ENCODE data around the gene DNAJA3.

DNAJA3 gene

DNA sequence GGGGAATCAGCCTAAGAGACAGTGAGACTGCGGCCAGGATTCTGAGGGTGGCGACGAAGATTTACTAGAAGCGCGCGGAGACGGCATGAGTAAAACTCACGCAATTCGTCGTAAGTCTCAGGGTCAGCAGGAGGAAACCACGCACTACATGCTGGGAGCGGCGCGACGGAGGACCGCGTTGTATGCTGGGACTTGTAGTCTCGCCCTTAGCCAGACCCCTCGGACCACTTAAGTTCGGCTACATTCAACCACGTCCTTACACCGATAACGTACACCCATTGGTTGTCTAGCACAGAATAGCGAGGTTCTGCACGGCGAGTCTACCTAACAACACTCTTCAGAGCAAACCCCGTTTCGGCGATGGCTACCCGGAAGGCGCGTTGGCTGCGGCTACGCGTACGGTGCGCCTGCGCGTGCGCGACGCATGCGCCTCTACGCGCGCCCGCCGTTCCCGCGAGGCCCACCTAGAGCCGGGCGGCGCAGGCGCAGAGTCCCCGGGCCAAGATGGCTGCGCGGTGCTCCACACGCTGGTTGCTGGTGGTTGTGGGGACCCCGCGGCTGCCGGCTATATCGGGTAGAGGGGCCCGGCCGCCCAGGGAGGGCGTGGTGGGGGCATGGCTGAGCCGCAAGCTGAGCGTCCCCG is at the start of gene DNAJA3:
DNAJA3 (plus strand) TSS at position 491 of the 643 bp plus-strand sequence; CDS start at position 505, 14 bp downstream.
- ChIA-PET CTCF (no interaction called here), POLR2A (ENCODE audit: low non-redundant PET) (interaction anchor here (0.7 kb wide), 1 partner anchor 160 kb away, joined by 5 read pairs; no protein-coding TSS in a partner anchor)
- TF ChIP-seq, protein P1, sequence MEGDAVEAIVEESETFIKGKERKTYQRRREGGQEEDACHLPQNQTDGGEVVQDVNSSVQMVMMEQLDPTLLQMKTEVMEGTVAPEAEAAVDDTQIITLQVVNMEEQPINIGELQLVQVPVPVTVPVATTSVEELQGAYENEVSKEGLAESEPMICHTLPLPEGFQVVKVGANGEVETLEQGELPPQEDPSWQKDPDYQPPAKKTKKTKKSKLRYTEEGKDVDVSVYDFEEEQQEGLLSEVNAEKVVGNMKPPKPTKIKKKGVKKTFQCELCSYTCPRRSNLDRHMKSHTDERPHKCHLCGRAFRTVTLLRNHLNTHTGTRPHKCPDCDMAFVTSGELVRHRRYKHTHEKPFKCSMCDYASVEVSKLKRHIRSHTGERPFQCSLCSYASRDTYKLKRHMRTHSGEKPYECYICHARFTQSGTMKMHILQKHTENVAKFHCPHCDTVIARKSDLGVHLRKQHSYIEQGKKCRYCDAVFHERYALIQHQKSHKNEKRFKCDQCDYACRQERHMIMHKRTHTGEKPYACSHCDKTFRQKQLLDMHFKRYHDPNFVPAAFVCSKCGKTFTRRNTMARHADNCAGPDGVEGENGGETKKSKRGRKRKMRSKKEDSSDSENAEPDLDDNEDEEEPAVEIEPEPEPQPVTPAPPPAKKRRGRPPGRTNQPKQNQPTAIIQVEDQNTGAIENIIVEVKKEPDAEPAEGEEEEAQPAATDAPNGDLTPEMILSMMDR (conservative IDR thresholded peaks at IDR 0.05; ENCODE audit: low read depth): no peak

DNA sequence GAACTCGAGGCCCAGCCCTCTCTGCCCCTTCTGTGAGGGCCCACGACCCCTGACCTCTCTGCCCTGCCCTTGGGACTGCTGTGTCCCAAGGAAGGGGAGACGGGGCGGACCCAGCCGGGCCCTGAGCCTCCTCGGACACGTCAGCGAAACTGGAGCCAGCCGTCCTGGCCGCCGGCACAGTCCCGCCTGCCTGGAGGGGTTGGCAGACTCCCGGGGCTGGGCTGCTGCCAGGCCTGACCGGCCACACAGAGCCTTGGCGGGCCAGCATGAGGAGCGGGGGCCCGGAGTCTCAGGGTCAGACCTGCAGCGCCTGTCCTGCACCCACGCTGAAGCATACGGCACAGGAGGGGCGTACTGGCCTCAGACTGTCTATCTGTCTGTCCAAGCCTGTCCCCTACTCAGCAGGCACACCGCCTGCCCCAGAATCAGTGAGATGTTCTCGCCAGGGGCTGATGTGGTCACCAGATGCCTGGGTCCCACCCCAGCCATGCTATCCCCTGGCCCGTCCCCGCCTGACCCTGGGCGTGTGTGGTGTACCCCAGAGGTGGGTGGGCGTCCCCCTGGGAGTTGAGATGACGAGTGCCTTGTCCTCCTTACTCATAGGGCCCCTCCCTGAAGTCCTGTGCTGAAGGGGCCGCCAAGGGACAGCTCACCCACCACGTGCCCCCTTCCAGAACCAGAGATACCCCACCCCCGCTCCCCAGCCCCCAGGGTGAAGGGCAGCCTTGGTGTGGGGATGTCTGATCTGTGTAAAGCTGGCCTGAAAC is 49.4 kb upstream of the DNAJA3 start:
- CTCF ChIA-PET: interaction anchor here (0.7 to 4.8 kb wide), 3 partner anchors 9 to 86 kb away, joined by 3 to 31 read pairs (median 3); no protein-coding TSS in a partner anchor
- DNase-seq (ENCODE audit: low spot score): no peak

More for the DNA sequence above, at the start of gene DNAJA3:
- H3K27ac ChIP-seq: peak within 1 kb of the TSS; percentile 95
- DNase-seq (ENCODE audit: low spot score): peak; percentile 95

DNA sequence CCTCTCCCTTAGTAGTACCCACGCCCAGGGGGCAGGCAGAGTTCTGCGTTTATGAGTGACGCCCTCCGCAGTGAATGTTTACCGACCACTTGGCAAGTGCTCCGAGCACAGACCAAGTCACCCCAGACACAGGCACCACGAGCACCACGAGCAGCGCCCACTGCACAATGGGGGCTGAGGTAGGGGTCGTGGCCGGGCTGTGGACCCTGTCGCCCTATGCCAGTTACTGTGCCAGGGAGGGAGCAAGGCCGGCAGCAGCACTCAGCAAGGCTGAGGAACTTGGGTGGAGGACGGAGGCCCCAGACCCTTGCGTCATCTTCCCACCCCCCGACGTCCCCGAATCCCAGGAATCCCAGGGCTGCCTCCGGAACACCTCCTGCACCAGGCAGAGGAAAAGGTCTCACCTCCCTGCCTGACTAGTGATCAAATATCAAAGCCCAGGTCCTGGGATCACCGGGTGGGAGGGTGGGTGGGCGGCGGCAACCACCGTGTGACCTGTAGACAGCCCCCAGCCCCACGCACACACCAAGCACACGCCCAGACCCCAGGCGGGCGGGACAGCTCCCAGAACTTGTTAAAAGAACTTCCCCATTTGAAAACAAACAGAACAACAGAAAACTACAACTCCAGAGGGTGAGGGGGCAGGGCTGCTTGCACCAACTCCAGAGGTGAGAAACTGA is 48.6 kb upstream of the DNAJA3 start:
- TF ChIP-seq, protein P1 (conservative IDR thresholded peaks at IDR 0.05; ENCODE audit: low read depth): no peak
- CTCF ChIA-PET: interaction anchor here (1.0 to 5.5 kb wide), 7 partner anchors 9 to 88 kb away, joined by 3 to 31 read pairs (median 7); partner anchors contain the start of gene PAM16
- no peak for DNase-seq (ENCODE audit: low spot score)
- peak overlapping the region; percentile 99 for H3K27ac ChIP-seq
- POLR2A ChIA-PET (ENCODE audit: low non-redundant PET): no interaction called here

More for the DNA sequence above, 49.4 kb upstream of the DNAJA3 start:
- POLR2A ChIA-PET (ENCODE audit: low non-redundant PET): no interaction called here
- peak overlapping the region; percentile 99 for H3K27ac ChIP-seq
- TF ChIP-seq, protein P1 (conservative IDR thresholded peaks at IDR 0.05; ENCODE audit: low read depth): no peak

DNA sequence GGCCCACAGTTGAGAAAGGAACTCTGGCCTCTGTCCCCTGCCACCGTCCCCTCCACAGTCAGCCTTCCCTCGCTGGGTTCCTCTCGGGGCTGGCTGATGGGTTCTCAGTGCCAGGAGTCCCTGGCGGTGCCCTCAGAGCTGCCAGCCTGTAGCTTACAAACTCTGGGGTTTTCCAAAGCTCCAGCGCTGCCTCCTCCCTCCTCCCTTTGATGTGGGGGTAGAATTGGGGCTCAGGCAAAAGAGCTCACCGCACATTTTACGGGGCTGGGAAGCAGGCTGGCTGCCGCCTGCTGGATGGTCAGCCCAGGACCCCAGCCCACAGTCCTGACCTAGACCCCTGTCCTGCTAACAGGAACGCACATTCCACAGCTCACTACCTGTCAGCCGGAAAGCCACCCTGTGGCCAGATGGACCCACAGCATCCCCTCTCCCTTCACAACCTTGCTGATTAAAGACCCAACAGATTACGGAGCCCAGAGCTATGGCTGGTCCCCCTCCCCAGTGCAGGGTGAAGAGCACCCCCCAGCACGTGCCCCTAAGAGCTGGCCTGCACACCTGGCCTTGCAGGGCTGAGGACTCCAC is 48.0 kb upstream of the DNAJA3 start:
- ChIA-PET POLR2A (ENCODE audit: low non-redundant PET) (no interaction called here), CTCF (interaction anchor here (0.5 to 5.5 kb wide), 7 partner anchors 9 to 89 kb away, joined by 3 to 22 read pairs (median 7); partner anchors contain the start of gene PAM16)
- H3K27ac ChIP-seq: peak overlapping the region; percentile 99
- no peak for DNase-seq (ENCODE audit: low spot score)
- TF ChIP-seq, protein P1 (conservative IDR thresholded peaks at IDR 0.05; ENCODE audit: low read depth): no peak

DNA sequence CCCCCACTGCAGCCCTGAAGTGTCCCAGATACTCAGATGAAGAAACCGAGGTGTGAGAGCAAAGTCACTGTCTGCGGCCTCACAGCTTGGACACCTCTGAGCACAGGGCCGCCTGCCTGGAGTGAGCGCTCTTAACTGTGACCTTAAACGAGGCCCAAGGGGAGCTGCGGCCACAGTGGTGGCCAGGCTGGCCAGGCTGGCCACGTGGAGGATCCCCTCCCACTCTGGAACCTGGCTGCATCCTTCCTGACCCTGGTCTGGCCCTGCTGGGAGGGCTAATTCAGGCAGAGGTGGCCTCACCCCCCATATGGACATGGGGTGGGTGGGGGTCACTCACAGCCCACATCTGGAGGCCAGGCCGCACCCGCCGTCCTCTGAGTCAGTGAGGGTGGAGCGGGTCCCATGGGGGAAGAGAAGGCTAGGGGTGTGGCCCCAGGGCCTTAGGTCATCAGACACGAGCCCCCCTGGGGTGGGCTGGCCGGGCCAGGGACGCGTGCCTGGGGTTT is 47.5 kb upstream of the DNAJA3 start:
- H3K27ac ChIP-seq: peak overlapping the region; percentile 99

More for the DNA sequence above, 47.5 kb upstream of the DNAJA3 start:
- no peak for DNase-seq (ENCODE audit: low spot score)
- ChIA-PET POLR2A (ENCODE audit: low non-redundant PET) (no interaction called here), CTCF (interaction anchor here (0.5 to 5.5 kb wide), 7 partner anchors 15 to 89 kb away, joined by 3 to 22 read pairs (median 7); partner anchors contain the start of gene PAM16)
- TF ChIP-seq, protein P1 (conservative IDR thresholded peaks at IDR 0.05; ENCODE audit: low read depth): no peak
